Parathyroid adenoma (tissue), 2 donors: ENCODE data around the gene MED27.

Experiments
- H2AFZ ChIP-seq: fragments of 300-600 bp; sonication (generic); one replicate; pipeline ENCODE4 v1.7.0; 2017; ENCODE audit warnings: antibody characterized with exemption, mild to moderate bottlenecking
- H3K27ac ChIP-seq: fragments of 300-600 bp; sonication (generic); one replicate; pipeline ENCODE4 v1.7.0; 2017
- H3K27me3 ChIP-seq: fragments of 300-600 bp; sonication (generic); one replicate; pipeline ENCODE4 v1.7.0; 2017; ENCODE audit warnings: low read length; ENCODE audit not compliant: control insufficient read depth, insufficient read depth
- H3K36me3 ChIP-seq: fragments of 300-600 bp; sonication (generic); one replicate; pipeline ENCODE4 v1.7.0; 2017; ENCODE audit warnings: low read length; ENCODE audit not compliant: control insufficient read depth, insufficient read depth
- H3K4me1 ChIP-seq: fragments of 300-600 bp; sonication (generic); one replicate; pipeline ENCODE4 v1.7.0; 2017; ENCODE audit warnings: control low read depth
- H3K4me2 ChIP-seq: fragments of 300-600 bp; sonication (generic); one replicate; pipeline ENCODE4 v1.7.0; 2017; ENCODE audit warnings: low read length
- H3K4me3 ChIP-seq: fragments of 300-600 bp; sonication (generic); one replicate; pipeline ENCODE4 v1.7.0; 2017; ENCODE audit warnings: low read depth, low read length
- H3K79me2 ChIP-seq: fragments of 300-600 bp; sonication (generic); one replicate; pipeline ENCODE4 v1.7.0; 2017; ENCODE audit warnings: control low read depth
- H3K9ac ChIP-seq: fragments of 300-600 bp; sonication (generic); one replicate; pipeline ENCODE4 v1.7.0; 2017; ENCODE audit warnings: mild to moderate bottlenecking
- H3K9me3 ChIP-seq: fragments of 300-600 bp; sonication (generic); one replicate; pipeline ENCODE4 v1.7.0; 2017; ENCODE audit warnings: low read length; ENCODE audit not compliant: control insufficient read depth
- TF ChIP-seq, protein P1 (sequence below): fragments of 300-600 bp; sonication (generic); IDR thresholded peaks from one replicate; pipeline ENCODE4 v1.7.0; 2017; ENCODE audit warnings: antibody characterized with exemption, mild to moderate bottlenecking
- donor health status: primary hyperparathyroidism.

MED27 gene

GRCh38 chr9:131868766-131869165 is 210.9 kb downstream of the MED27 start:
- Histone ChIP-seq H2AFZ (no peak overlapping the region), H3K27ac (no peak overlapping the region), H3K9ac (no peak overlapping the region), H3K36me3 (no peaks in the 10 kb centered on the region), H3K4me2 (no peak overlapping the region), H3K4me3 (no peak overlapping the region), H3K9me3 (no peaks in the 10 kb centered on the region), H3K27me3 (no peaks in the 10 kb centered on the region), H3K79me2 (no peaks in the 10 kb centered on the region), H3K4me1 (no peaks in the 10 kb centered on the region)
- TF ChIP-seq, protein P1, sequence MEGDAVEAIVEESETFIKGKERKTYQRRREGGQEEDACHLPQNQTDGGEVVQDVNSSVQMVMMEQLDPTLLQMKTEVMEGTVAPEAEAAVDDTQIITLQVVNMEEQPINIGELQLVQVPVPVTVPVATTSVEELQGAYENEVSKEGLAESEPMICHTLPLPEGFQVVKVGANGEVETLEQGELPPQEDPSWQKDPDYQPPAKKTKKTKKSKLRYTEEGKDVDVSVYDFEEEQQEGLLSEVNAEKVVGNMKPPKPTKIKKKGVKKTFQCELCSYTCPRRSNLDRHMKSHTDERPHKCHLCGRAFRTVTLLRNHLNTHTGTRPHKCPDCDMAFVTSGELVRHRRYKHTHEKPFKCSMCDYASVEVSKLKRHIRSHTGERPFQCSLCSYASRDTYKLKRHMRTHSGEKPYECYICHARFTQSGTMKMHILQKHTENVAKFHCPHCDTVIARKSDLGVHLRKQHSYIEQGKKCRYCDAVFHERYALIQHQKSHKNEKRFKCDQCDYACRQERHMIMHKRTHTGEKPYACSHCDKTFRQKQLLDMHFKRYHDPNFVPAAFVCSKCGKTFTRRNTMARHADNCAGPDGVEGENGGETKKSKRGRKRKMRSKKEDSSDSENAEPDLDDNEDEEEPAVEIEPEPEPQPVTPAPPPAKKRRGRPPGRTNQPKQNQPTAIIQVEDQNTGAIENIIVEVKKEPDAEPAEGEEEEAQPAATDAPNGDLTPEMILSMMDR, result no peak

DNA sequence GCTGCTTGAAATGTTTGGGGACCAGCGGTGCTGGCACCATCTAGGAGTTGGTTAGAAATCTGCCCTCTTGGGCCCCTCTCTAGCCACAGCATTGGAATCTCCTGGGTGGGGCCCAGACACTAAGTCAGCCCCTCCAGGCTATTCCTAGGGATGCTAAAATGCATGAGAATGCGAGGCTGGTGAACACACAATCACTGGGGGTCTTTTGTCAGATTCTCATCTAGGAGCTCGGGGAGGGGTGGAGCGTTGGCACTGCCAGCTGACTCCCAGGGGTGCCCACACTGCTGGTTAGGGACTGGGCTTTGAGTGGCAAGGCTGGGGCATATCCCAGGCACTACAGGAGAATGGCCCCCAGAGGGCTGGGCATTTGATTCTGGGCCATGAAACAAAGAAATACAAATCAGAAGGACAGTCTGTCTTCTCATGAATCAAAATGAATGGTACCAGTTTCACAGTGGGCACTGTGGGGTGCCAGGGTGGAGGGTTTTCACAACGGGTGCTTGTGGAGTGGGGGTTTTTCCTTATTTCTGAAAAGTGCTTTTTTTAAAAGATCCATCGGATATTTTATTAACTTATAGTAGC is 212.0 kb downstream of the MED27 start:
- H3K4me2 ChIP-seq, result no peak overlapping the region
- H2AFZ ChIP-seq, result no peak overlapping the region
- no peak overlapping the region for H3K9ac ChIP-seq
- H3K27ac ChIP-seq, result no peak overlapping the region
- H3K79me2 ChIP-seq, result no peaks in the 10 kb centered on the region
- H3K9me3 ChIP-seq, result no peaks in the 10 kb centered on the region
- H3K4me3 ChIP-seq, result no peak overlapping the region
- TF ChIP-seq, protein P1, result no peak
- H3K27me3 ChIP-seq, result no peaks in the 10 kb centered on the region
- no peaks in the 10 kb centered on the region for H3K36me3 ChIP-seq
- no peaks in the 10 kb centered on the region for H3K4me1 ChIP-seq

- Histone ChIP-seq H3K27me3 (no peaks in the 10 kb centered on the region), H3K4me2 (no peak overlapping the region), H3K27ac (no peak overlapping the region), H3K4me1 (no peaks in the 10 kb centered on the region), H3K9ac (no peak overlapping the region), H2AFZ (no peak overlapping the region), H3K36me3 (no peaks in the 10 kb centered on the region), H3K4me3 (no peak overlapping the region), H3K79me2 (no peaks in the 10 kb centered on the region), H3K9me3 (no peaks in the 10 kb centered on the region)
- TF ChIP-seq, protein P1, result no peak
Observed at GRCh38 chr9:131865446-131866195, 214.0 kb downstream of the MED27 start.

- Histone ChIP-seq H3K36me3 (no peaks in the 10 kb centered on the region), H2AFZ (no peak overlapping the region), H3K27me3 (no peaks in the 10 kb centered on the region), H3K9me3 (no peaks in the 10 kb centered on the region), H3K4me1 (no peaks in the 10 kb centered on the region), H3K4me3 (no peak overlapping the region), H3K79me2 (no peaks in the 10 kb centered on the region), H3K27ac (no peak overlapping the region), H3K4me2 (no peak overlapping the region), H3K9ac (no peak overlapping the region)
- TF ChIP-seq, protein P1, result no peak
Observed at GRCh38 chr9:131864531-131864930, 215.1 kb downstream of the MED27 start.
